OCI-LY1 (cell line): Measurements from ENCODE around the gene DBI.
"Not testable (repeated sequence)": the region's sequence is repeated elsewhere in the genome, so short reads cannot be mapped to it uniquely, and the experiment has no call there.

Experiments
- H2AFZ ChIP-seq: fragments of 200-600 bp; sonication (generic), shearing (Covaris generic); 2 replicates; pipeline ENCODE4 v1.6.0; 2014; ENCODE audit warnings: antibody characterized with exemption, mild to moderate bottlenecking, low read length
- H3F3A ChIP-seq: fragments of 200-600 bp; sonication (generic), shearing (Covaris generic); 2 replicates; pipeline ENCODE4 v1.6.0; 2014; ENCODE audit warnings: mild to moderate bottlenecking, antibody characterized with exemption, low read length, moderate library complexity; ENCODE audit not compliant: insufficient read depth
- H3K27ac ChIP-seq: fragments of 200-600 bp; sonication (generic); 2 replicates; pipeline ENCODE4 v1.5.1; 2014; ENCODE audit warnings: low read length, mixed run types, mild to moderate bottlenecking, low read depth; ENCODE audit not compliant: poor library complexity, severe bottlenecking
- H3K27me3 ChIP-seq: fragments of 200-600 bp; sonication (generic); 2 replicates; pipeline ENCODE4 v1.6.0; 2014; ENCODE audit warnings: antibody characterized with exemption, mild to moderate bottlenecking, low read length, moderate library complexity; ENCODE audit not compliant: insufficient read depth
- H3K36me3 ChIP-seq: fragments of 200-600 bp; sonication (generic); 2 replicates; pipeline ENCODE4 v1.6.1; 2014; ENCODE audit warnings: mild to moderate bottlenecking, antibody characterized with exemption, low read length, moderate library complexity, mixed read lengths; ENCODE audit not compliant: insufficient read depth
- H3K4me1 ChIP-seq: fragments of 200-600 bp; sonication (generic); 2 replicates; pipeline ENCODE4 v1.5.1; 2014; ENCODE audit warnings: mild to moderate bottlenecking, low read length, moderate library complexity; ENCODE audit not compliant: insufficient read depth, severe bottlenecking
- H3K4me2 ChIP-seq: fragments of 200-600 bp; sonication (generic), shearing (Covaris generic); 2 replicates; pipeline ENCODE4 v1.6.1; 2014; ENCODE audit warnings: low read length
- H3K4me3 ChIP-seq: fragments of 200-600 bp; sonication (generic); 2 replicates; pipeline ENCODE4 v1.5.1; 2014; ENCODE audit warnings: low read length, low read depth, mild to moderate bottlenecking, mixed read lengths; ENCODE audit not compliant: poor library complexity, severe bottlenecking
- H3K79me2 ChIP-seq: fragments of 200-600 bp; shearing (Covaris generic); 2 replicates; pipeline ENCODE4 v1.6.1; 2016; ENCODE audit warnings: mixed run types, low read length, mixed read lengths; ENCODE audit not compliant: insufficient read depth
- H3K9ac ChIP-seq: fragments of 200-600 bp; sonication (generic), shearing (Covaris generic); 2 replicates; pipeline ENCODE4 v1.6.1; 2014; ENCODE audit warnings: mild to moderate bottlenecking, low read length, mixed read lengths
- H3K9me2 ChIP-seq: fragments of 200-600 bp; sonication (generic), shearing (Covaris generic); 2 replicates; pipeline ENCODE4 v1.6.1; 2014; ENCODE audit warnings: low read depth, mild to moderate bottlenecking, low read length, mixed read lengths
- H3K9me3 ChIP-seq: fragments of 200-600 bp; shearing (Covaris generic); 2 replicates; pipeline ENCODE4 v1.6.1; 2014; ENCODE audit warnings: low read length, mixed read lengths
- H4K20me1 ChIP-seq: fragments of 200-600 bp; sonication (generic), shearing (Covaris generic); 2 replicates; pipeline ENCODE4 v1.6.0; 2016; ENCODE audit warnings: mild to moderate bottlenecking, low read length; ENCODE audit not compliant: insufficient read depth
- EZH2 ChIP-seq: fragments of 200-600 bp; sonication (generic), shearing (Covaris generic); IDR thresholded peaks from 2 replicates; pipeline ENCODE4 v1.8.0; 2017; ENCODE audit warnings: borderline replicate concordance, mixed run types, mild to moderate bottlenecking, antibody characterized with exemption, low read length, moderate library complexity, mixed read lengths
- TF ChIP-seq, protein P1 (sequence below): fragments of 200-600 bp; sonication (generic), shearing (Covaris generic); IDR thresholded peaks from 2 replicates; pipeline ENCODE4 v1.5.1; 2017; ENCODE audit warnings: mild to moderate bottlenecking, antibody characterized with exemption, low read length, moderate library complexity, mixed read lengths

DBI gene

DNA sequence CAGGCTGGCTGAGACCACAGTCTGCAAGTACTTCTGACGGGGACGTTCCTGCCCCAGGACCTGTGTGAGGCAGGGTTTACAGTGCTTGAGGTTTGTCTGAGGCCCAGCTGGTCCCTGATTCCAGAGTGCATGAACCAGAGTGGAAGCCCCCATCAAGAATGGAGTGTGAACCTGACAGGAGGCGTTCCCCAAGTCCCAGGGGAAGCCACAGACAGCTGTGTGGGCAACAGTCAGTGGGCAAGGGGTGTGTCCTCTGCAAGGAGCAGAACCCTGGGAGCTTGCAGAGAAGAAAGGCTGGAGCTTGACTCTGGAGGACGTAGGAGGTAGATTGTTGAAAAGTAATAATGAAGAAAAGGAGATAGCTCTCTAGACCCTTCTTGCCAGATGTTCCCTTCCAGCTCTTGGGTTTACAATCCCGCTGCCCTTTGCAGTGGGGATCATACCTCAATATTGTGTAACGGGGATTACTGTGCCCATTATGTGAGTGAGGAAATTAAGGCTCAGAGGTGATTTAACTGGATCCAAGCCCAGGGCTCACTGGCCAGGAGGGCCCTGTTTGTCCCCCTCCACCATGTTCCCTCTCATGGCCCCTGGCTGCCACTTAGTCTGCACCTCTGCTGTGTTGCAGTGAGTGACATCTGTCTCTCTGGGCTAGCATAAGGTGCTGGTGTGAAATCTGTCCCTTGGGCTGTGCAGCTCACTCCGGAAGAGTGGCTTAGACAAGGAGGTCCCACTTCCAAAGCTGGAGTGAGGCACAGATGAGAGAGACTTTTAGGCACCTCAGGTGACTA lies 6.2 kb downstream of the DBI start:
- Histone ChIP-seq H3K27me3 (no peaks in the 10 kb centered on the region), H3K79me2 (no peaks in the 10 kb centered on the region), H3K9me3 (no peaks in the 10 kb centered on the region), H3K9me2 (no peaks in the 10 kb centered on the region), H3F3A (no peaks in the 10 kb centered on the region), H3K9ac (no peak overlapping the region), H2AFZ (no peak overlapping the region), H3K4me2 (no peak overlapping the region), H3K4me3 (no peak overlapping the region), H4K20me1 (no peaks in the 10 kb centered on the region), H3K27ac (no peak overlapping the region), H3K36me3 (peaks cover 54% of the 10 kb centered on the region), H3K4me1 (peaks cover 9% of the 10 kb centered on the region)
- no peak for TF ChIP-seq EZH2
- TF ChIP-seq, protein P1, sequence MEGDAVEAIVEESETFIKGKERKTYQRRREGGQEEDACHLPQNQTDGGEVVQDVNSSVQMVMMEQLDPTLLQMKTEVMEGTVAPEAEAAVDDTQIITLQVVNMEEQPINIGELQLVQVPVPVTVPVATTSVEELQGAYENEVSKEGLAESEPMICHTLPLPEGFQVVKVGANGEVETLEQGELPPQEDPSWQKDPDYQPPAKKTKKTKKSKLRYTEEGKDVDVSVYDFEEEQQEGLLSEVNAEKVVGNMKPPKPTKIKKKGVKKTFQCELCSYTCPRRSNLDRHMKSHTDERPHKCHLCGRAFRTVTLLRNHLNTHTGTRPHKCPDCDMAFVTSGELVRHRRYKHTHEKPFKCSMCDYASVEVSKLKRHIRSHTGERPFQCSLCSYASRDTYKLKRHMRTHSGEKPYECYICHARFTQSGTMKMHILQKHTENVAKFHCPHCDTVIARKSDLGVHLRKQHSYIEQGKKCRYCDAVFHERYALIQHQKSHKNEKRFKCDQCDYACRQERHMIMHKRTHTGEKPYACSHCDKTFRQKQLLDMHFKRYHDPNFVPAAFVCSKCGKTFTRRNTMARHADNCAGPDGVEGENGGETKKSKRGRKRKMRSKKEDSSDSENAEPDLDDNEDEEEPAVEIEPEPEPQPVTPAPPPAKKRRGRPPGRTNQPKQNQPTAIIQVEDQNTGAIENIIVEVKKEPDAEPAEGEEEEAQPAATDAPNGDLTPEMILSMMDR = no peak

DNA sequence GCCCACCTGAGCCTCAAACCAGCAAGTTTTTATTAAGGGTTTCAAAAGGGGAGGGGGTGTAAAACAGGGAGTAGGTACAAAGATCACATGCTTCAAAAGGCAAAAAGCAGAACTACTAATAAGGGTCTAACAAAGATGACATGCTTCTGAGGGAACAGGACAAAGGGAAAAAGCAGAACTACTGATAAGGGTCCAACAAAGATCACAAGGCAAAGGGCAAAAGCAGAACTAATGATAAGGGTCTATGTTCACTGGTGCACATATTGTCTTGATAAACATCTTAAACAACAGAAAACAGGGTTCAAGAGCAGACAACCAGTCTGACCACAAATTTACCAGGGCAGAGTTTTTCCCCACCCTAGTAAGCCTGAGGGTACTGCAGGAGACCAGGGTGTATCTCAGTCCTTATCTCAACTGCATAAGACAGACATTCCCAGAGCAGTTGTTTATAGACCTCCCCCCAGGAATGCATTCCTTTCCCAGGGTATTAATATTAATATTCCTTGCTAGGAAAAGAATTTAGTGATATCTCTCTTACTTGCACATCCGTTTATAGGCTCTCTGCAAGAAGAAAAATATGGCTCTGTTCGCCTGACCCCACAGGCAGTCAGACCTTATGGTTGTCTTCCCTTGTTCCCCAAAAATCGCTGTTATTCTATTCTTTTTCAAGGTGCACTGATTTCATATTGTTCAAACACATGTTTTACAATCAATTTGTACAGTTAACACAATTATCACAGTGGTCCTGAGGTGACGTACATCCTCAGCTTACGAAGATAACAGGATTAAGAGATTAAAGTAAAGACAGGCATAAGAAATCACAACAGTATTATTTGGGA lies 7.3 kb downstream of the DBI start:
- H2AFZ ChIP-seq, H4K20me1 ChIP-seq, H3K4me3 ChIP-seq, H3F3A ChIP-seq, H3K9ac ChIP-seq, H3K79me2 ChIP-seq, H3K4me2 ChIP-seq, H3K9me3 ChIP-seq, H3K27ac ChIP-seq, H3K4me1 ChIP-seq, H3K27me3 ChIP-seq, H3K9me2 ChIP-seq: not testable (repeated sequence)
- peaks cover 43% of the 10 kb centered on the region for H3K36me3 ChIP-seq

DNA sequence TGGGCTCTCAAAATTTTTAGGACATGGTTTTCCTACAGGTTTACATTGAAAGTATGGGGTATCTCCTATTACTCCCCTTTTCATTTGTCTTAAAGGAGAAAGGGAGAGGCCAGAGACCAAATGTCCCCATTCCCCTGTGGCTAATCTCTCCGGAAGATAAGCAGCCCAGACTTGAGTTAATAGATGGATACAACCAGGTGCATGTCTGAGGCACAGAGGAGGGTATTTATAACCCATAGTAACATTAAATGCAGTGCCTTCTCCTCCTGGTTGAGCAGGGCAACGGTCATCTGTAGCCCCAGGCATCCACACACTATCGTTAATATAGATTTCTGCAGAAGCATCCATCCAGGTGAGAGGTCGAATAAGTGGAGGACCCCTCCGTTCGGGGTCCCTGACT lies 9.6 kb downstream of the DBI start:
- not testable (repeated sequence) for H3K79me2 ChIP-seq, H3K9me3 ChIP-seq, H3K4me1 ChIP-seq, H2AFZ ChIP-seq, H3K9me2 ChIP-seq, H3K9ac ChIP-seq, H4K20me1 ChIP-seq, H3K4me3 ChIP-seq, H3K4me2 ChIP-seq, H3K27ac ChIP-seq, H3F3A ChIP-seq, H3K27me3 ChIP-seq
- peaks cover 23% of the 10 kb centered on the region for H3K36me3 ChIP-seq

DNA sequence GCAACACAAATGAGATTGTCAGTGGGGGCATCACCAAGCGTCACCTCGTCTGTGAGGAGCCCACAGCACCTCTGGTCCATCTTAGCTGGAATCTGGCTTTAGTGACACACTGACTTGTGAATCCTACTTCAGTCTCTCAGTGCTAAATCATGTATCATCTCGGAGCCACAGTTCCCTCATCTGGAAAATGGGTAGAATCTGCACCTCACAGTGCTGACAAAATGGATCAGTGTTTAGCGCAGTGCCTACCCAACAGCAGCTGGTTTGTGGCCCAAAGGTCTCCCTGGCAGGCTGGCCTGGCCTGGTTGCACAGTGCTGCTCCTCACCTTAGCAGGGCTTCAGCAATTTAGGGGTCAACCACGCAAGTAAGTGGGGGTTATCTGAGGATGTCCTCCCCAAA lies 10.0 kb downstream of the DBI start:
- H3K9me3 ChIP-seq = no peaks in the 10 kb centered on the region
- no peaks in the 10 kb centered on the region for H4K20me1 ChIP-seq
- no peak overlapping the region for H3K4me3 ChIP-seq
- H2AFZ ChIP-seq = no peak overlapping the region
- peaks cover 5% of the 10 kb centered on the region for H3K4me1 ChIP-seq
- no peak overlapping the region for H3K4me2 ChIP-seq
- no peaks in the 10 kb centered on the region for H3F3A ChIP-seq
- H3K9ac ChIP-seq = no peak overlapping the region
- no peaks in the 10 kb centered on the region for H3K79me2 ChIP-seq
- H3K27ac ChIP-seq = no peak overlapping the region
- H3K36me3 ChIP-seq = peaks cover 19% of the 10 kb centered on the region
- no peak for TF ChIP-seq EZH2
- TF ChIP-seq, protein P1 = no peak
- no peaks in the 10 kb centered on the region for H3K27me3 ChIP-seq
- no peaks in the 10 kb centered on the region for H3K9me2 ChIP-seq
